ENCODE data around the gene NKX6-2. TPM values are rescaled to one million over a fixed set of nuclear protein-coding genes. Genes with fewer than 3 reads are reported as not detected.

Gene NKX6-2
- total and polyA plus RNA-seq, 2 of the 8 experiments (the other 6 are each of a cell fraction or from before 2014, with no cell fraction given): 0.06 TPM; not detected in 1

DNA sequence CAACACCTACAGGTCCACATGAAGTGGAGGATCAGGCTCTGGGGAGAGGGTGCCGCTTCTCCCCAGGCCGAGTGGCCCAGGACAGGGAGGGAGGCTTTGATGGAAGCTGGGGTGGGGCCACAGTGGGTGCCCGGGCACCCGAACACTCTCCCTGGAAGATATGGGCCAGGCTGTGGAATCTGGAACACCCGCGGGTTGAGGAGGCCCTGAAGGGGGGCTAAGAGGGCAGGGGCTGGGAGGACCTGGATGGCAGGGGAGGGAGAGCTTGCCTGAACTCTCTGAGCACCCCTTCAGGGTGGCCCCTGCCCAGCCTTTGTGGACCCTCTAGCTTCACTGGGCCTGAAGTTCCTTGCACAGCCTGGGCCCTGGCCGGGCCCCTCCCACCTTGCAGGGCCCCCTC is 4.5 kb upstream of the NKX6-2 start:
- no peak overlapping the region for H3K23ac ChIP-seq (ENCODE audit: insufficient read length)
- no peaks in the 10 kb centered on the region for H3K79me1 ChIP-seq (ENCODE audit: low read depth, low read length)
- ChIA-PET CTCF (ENCODE audit: partially characterized antibody) (interaction anchor here (0.8 to 1.4 kb wide), 2 partner anchors 49 to 136 kb away, joined by 3 to 9 read pairs; no protein-coding TSS in a partner anchor), POLR2A (ENCODE audit: partially characterized antibody) (no interaction called here)
- no peak overlapping the region for H3K14ac ChIP-seq (ENCODE audit: insufficient read length)
- H3K9me3 ChIP-seq (ENCODE audit: insufficient read depth in 2 of 2, low read depth in 1 of 2, low read length in 1 of 2): no peaks in the 10 kb centered on the region
- H3K27ac ChIP-seq (ENCODE audit: low read depth, low read length): no peak overlapping the region
- H3K4ac ChIP-seq (replicated peaks; ENCODE audit: insufficient read length, low read depth, low read length): no peak overlapping the region
- H3K56ac ChIP-seq (replicated peaks; ENCODE audit: insufficient read length, low read depth, low read length): no peak overlapping the region
- H2BK15ac ChIP-seq (ENCODE audit: low read length): no peak overlapping the region
- no peak overlapping the region for H3K18ac ChIP-seq (ENCODE audit: extremely low read depth, low read length)
- H3K36me3 ChIP-seq (ENCODE audit: control insufficient read depth in 2 of 4, insufficient read depth in 4 of 4, low read length in 3 of 4): peaks cover 0 to 18% (median 0%) of the 10 kb centered on the region in 4 experiments; a peak in 2 of 8 replicates
- H3K4me3 ChIP-seq (ENCODE audit: extremely low read depth in 1 of 4, insufficient read depth in 2 of 4, low read depth in 3 of 4, low read length in 4 of 4): no peak overlapping the region
- no peak overlapping the region for H2BK12ac ChIP-seq (ENCODE audit: low read depth, low read length)
- H2BK5ac ChIP-seq (ENCODE audit: low read depth, low read length): no peak overlapping the region
- DNase-seq (ENCODE audit: low read depth in 1 of 2, low spot score in 2 of 2) (no peak), FAIRE-seq (no peak)
- H3K4me2 ChIP-seq (ENCODE audit: insufficient read depth in 1 of 2, low read depth in 2 of 2, low read length in 2 of 2): no peak overlapping the region
- no peak overlapping the region for H2BK120ac ChIP-seq (replicated peaks; ENCODE audit: low read depth, low read length)
- no peak overlapping the region for H4K8ac ChIP-seq (ENCODE audit: extremely low read depth, insufficient read depth, low read length)
- H2BK20ac ChIP-seq (ENCODE audit: low read length): no peak overlapping the region
- H4K5ac ChIP-seq (ENCODE audit: insufficient read length, low read depth, low read length): no peak overlapping the region
- H3K27me3 ChIP-seq (replicated peaks in 1 of 4; ENCODE audit: control insufficient read depth in 3 of 4, extremely low read depth in 1 of 4, insufficient read depth in 3 of 4, low read length in 3 of 4): peaks cover 48 to 53% (median 53%) of the 10 kb centered on the region in 4 experiments
- no peak overlapping the region for H2AK5ac ChIP-seq (ENCODE audit: low read depth, low read length)
- no peak overlapping the region for H3K9ac ChIP-seq (replicated peaks in 1 of 4; ENCODE audit: extremely low read depth in 1 of 4, low read depth in 3 of 4, low read length in 3 of 4)
- H2AFZ ChIP-seq (ENCODE audit: low read length): no peak overlapping the region
- H4K20me1 ChIP-seq (replicated peaks in 1 of 2; ENCODE audit: control insufficient read depth in 1 of 2, insufficient read depth in 2 of 2, low read length in 2 of 2): peaks cover 2 to 4% of the 10 kb centered on the region in 2 experiments
- H4K91ac ChIP-seq (replicated peaks; ENCODE audit: insufficient read length, low read length): no peak overlapping the region
- 83% methylated on average over 7 of the region's 7 CpGs; no CpG with 5 or more reads in 1 of the 2 experiments for WGBS, 2 experiments (ENCODE audit: extremely low coverage in 1 of 2, insufficient coverage in 1 of 2, insufficient read length in 1 of 2, insufficient replicate concordance in 2 of 2, low coverage in 1 of 2, low lambda C conversion rate in 2 of 2, missing lambda C conversion rate in 1 of 2)
- H3K4me1 ChIP-seq (replicated peaks in 1 of 4; ENCODE audit: control insufficient read depth in 3 of 4, insufficient read depth in 4 of 4, low read length in 3 of 4): peaks cover 0 to 9% (median 2%) of the 10 kb centered on the region in 4 experiments; a peak in 6 of 7 replicates
- H3K79me2 ChIP-seq (ENCODE audit: control insufficient read depth in 1 of 2, insufficient read depth in 2 of 2, low read length in 2 of 2): no peaks in the 10 kb centered on the region
- peaks cover 5% of the 10 kb centered on the region; the same call in 1 of the 2 replicates for H3K23me2 ChIP-seq (ENCODE audit: low read depth, low read length)
- TF ChIP-seq YY1 (IDR thresholded peaks at IDR 0.05; ENCODE audit: low read depth, low read length): no peak
- TF ChIP-seq, protein P1, sequence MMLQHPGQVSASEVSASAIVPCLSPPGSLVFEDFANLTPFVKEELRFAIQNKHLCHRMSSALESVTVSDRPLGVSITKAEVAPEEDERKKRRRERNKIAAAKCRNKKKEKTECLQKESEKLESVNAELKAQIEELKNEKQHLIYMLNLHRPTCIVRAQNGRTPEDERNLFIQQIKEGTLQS (IDR thresholded peaks at IDR 0.05; ENCODE audit: insufficient read depth, low read depth, low read length): no peak

All from H1 (cell line).